ENCODE results near the gene AP5S1. TPM values are rescaled to one million over a fixed set of nuclear protein-coding genes. Genes with fewer than 3 reads are reported as not detected.
A peak's percentile ranks its signal among the peaks of the same experiment; 100 is the strongest.

Gene AP5S1
- total and polyA plus RNA-seq, 2 of the 13 experiments (the other 11 are each of a cell fraction or from before 2014, with no cell fraction given) = 7.9 to 23.2 TPM

GRCh38 chr20:3811467-3812258, 8.7 kb upstream of the AP5S1 start (continued):
- TF ChIP-seq, protein P1, sequence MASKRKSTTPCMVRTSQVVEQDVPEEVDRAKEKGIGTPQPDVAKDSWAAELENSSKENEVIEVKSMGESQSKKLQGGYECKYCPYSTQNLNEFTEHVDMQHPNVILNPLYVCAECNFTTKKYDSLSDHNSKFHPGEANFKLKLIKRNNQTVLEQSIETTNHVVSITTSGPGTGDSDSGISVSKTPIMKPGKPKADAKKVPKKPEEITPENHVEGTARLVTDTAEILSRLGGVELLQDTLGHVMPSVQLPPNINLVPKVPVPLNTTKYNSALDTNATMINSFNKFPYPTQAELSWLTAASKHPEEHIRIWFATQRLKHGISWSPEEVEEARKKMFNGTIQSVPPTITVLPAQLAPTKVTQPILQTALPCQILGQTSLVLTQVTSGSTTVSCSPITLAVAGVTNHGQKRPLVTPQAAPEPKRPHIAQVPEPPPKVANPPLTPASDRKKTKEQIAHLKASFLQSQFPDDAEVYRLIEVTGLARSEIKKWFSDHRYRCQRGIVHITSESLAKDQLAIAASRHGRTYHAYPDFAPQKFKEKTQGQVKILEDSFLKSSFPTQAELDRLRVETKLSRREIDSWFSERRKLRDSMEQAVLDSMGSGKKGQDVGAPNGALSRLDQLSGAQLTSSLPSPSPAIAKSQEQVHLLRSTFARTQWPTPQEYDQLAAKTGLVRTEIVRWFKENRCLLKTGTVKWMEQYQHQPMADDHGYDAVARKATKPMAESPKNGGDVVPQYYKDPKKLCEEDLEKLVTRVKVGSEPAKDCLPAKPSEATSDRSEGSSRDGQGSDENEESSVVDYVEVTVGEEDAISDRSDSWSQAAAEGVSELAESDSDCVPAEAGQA (IDR thresholded peaks at IDR 0.05; ENCODE audit: low read depth) = peak; percentile 77; the same call in 1 of the 2 replicates
- TF ChIP-seq, protein P1 (CRISPR knock-in tag; IDR thresholded peaks at IDR 0.05; ENCODE audit: borderline replicate concordance) = peak; percentile 83
- TF ChIP-seq ZNF547 (CRISPR knock-in tag; IDR thresholded peaks at IDR 0.05) = peak; percentile 99
- no peak for TF ChIP-seq SRSF4 (IDR thresholded peaks at IDR 0.05; ENCODE audit: low read depth, low read length, poor library complexity, severe bottlenecking)
- peak; percentile 83; the same call in 1 of the 2 replicates for TF ChIP-seq ZNF296 (CRISPR knock-in tag; conservative IDR thresholded peaks at IDR 0.05)
- TF ChIP-seq PAWR (CRISPR knock-in tag; IDR thresholded peaks at IDR 0.05; ENCODE audit: borderline replicate concordance) = no peak
- TF ChIP-seq CCDC6 (CRISPR knock-in tag; IDR thresholded peaks at IDR 0.05) = peak; percentile 96; the same call in 1 of the 2 replicates
- peak; percentile 94 for TF ChIP-seq ZNF883 (CRISPR knock-in tag; IDR thresholded peaks at IDR 0.05; ENCODE audit: not compliant biosample characterization)
- TF ChIP-seq, protein P2, sequence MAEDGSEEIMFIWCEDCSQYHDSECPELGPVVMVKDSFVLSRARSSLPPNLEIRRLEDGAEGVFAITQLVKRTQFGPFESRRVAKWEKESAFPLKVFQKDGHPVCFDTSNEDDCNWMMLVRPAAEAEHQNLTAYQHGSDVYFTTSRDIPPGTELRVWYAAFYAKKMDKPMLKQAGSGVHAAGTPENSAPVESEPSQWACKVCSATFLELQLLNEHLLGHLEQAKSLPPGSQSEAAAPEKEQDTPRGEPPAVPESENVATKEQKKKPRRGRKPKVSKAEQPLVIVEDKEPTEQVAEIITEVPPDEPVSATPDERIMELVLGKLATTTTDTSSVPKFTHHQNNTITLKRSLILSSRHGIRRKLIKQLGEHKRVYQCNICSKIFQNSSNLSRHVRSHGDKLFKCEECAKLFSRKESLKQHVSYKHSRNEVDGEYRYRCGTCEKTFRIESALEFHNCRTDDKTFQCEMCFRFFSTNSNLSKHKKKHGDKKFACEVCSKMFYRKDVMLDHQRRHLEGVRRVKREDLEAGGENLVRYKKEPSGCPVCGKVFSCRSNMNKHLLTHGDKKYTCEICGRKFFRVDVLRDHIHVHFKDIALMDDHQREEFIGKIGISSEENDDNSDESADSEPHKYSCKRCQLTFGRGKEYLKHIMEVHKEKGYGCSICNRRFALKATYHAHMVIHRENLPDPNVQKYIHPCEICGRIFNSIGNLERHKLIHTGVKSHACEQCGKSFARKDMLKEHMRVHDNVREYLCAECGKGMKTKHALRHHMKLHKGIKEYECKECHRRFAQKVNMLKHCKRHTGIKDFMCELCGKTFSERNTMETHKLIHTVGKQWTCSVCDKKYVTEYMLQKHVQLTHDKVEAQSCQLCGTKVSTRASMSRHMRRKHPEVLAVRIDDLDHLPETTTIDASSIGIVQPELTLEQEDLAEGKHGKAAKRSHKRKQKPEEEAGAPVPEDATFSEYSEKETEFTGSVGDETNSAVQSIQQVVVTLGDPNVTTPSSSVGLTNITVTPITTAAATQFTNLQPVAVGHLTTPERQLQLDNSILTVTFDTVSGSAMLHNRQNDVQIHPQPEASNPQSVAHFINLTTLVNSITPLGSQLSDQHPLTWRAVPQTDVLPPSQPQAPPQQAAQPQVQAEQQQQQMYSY (CRISPR knock-in tag; IDR thresholded peaks at IDR 0.05) = peak; percentile 50; the same call in 1 of the 2 replicates
- TF ChIP-seq THAP11 (CRISPR knock-in tag; IDR thresholded peaks at IDR 0.05) = peak; percentile 89
- peak; percentile 84; the same call in 1 of the 2 replicates for TF ChIP-seq ZNF816 (CRISPR knock-in tag; IDR thresholded peaks at IDR 0.05; ENCODE audit: borderline replicate concordance)
- TF ChIP-seq ZKSCAN1 (IDR thresholded peaks at IDR 0.05; ENCODE audit: low read length) = 0 out of 2 replicates have a peak, but pooled peaks have one; percentile 16
- TF ChIP-seq HNRNPUL1 (IDR thresholded peaks at IDR 0.05; ENCODE audit: low read depth, low read length) = no peak
- 0 out of 2 replicates have a peak, but pooled peaks have one; percentile 45 for TF ChIP-seq ZNF790 (CRISPR knock-in tag; IDR thresholded peaks at IDR 0.05; ENCODE audit: borderline replicate concordance)
- peak; percentile 99 for TF ChIP-seq SAP130 (CRISPR knock-in tag; IDR thresholded peaks at IDR 0.05; ENCODE audit: low read depth)
- peak; percentile 78; the same call in 1 of the 2 replicates for TF ChIP-seq MLXIP (CRISPR knock-in tag; IDR thresholded peaks at IDR 0.05; ENCODE audit: borderline replicate concordance)

All from HepG2 (cell line).